ENCODE measurements around the gene CFAP46.
A peak's percentile ranks its signal among the peaks of the same experiment; 100 is the strongest.

The CFAP46 gene

DNA sequence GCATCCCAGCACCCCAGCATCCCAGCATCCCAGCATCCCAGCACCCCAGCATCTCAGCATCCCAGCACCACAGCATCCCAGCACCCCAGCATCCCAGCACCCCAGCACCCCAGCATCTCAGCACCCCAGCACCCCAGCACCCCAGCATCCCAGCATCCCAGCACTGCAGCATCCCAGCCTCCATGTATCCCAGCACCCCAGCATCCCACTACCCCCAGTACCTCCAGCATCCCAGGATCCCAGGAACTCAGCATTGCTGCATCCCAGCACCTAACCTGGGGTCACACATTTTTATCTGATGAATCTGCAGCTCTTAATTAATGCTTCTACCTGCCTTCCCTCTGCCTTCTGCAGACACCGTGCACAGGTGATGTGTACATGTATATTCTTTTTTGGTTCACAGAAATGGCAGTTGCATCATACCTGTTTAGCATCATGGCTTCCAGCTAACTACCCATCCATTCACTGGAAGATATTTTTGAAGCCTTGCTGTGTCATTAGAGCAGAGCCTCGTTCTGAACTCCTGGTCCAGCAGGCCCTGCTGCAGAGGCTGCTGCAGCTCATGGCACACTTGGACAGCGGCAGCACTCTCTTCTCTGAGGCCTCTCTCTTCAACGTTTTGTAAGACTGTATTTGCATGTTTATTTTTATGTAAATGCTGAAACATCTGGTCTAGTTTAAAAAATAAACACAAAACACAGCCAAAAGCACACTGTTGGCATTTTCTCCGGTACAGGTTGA is 4.6 kb upstream of the CFAP46 start:
- no peak for FAIRE-seq
- DNase-seq (ENCODE audit: extremely low spot score, insufficient read length, low read depth): no peak

DNA sequence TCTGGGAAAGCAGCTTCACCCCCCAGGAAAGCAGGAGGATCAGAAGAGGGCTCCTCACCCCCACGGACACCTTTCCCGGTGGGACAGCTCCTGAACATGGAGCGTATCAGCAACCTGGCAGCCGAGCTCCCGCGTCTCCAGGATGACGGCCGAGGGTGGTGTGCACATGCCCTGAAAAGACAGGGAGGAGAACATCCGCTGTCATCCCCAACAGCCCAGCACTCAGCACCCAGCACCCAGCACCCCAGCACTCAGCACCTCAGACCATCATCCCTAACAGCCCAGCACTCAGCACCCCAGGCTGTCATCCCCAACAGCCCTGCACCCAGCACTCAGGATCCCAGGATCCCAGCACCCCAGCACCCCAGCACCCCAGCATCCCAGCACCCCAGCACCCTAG is 3.9 kb upstream of the CFAP46 start:
- no peak for DNase-seq (ENCODE audit: extremely low spot score, insufficient read length, low read depth)
- no peak for FAIRE-seq

DNA sequence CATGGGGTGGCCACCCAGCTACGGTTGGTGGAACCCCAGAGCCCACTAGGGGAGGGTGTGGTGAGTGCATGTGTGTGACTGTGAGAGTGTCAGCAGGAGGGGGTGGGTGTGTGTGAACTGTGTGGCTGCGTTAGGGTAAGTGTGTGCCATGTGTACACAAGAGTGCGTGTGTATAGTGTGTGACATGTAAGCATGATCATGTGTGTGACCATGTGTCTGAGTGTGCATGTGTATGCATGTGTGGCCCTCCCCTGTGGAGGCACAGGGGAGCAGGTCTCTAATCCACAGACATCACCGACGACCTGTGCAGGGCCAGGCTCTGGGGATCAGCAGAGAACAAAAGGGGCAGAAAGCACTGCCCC is 3.5 kb upstream of the CFAP46 start:
- no peak for FAIRE-seq

DNA sequence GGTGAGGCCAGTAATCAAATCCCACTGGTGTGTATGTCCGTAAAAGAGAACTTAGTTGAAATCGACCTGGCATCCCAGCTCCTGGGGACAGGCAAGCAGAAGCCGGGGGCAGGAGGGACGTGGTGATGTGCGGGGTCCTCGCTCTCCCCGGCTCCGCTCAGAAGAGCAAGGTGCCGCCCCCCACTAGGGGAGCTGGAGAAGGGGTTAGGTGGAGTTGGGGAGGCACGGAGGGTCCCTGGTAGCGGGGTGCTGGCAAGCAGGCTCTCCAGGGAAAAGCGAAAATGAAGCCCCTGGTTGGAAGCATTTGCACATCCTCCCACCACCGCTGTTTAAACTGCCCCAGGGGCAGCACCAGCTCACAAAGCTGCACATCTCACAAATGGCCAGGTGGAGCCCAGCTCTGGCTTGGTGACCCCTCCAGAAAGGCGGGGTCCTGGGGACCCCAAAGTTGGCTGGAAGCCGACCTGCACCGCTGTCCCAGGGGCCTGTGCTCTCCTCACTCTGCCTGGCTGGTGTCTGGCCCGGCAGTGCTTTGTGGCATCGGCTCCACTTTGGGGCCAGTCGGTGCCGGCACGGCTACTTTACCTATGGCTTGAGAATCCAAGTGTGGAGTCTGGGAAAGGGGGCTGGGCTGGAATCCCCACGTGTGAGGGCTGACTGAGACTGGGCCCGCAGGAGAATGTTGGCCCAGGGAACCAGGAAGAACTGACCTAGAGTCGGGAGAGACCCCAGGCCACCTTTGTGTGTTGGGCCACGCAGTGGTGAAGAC is 2.9 kb upstream of the CFAP46 start:
- no peak for DNase-seq (ENCODE audit: extremely low spot score, insufficient read length, low read depth)
- no peak for FAIRE-seq

More for the DNA sequence above, 3.5 kb upstream of the CFAP46 start:
- no peak for DNase-seq (ENCODE audit: extremely low spot score, insufficient read length, low read depth)

DNA sequence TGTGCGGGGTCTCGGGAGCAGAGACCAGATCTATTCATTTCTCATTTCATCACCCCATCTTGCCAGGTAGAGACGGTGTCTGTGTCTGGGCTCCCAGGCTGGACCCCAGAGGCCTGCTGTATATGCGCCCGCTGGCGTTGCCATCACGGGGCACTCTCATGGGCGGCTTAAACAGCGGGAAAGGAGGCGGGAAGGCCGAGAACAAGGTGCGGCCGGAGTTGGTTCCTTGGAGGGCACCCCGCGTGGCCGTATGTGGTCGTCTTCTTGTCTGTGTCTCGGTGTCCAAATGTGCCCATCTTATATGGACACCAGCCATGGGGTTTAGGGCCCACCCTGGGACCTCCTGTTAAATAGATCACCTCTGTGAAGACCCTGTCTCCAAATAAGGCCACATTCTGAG is 2.1 kb upstream of the CFAP46 start:
- DNase-seq (ENCODE audit: extremely low spot score, insufficient read length, low read depth) (no peak), FAIRE-seq (no peak)

DNA sequence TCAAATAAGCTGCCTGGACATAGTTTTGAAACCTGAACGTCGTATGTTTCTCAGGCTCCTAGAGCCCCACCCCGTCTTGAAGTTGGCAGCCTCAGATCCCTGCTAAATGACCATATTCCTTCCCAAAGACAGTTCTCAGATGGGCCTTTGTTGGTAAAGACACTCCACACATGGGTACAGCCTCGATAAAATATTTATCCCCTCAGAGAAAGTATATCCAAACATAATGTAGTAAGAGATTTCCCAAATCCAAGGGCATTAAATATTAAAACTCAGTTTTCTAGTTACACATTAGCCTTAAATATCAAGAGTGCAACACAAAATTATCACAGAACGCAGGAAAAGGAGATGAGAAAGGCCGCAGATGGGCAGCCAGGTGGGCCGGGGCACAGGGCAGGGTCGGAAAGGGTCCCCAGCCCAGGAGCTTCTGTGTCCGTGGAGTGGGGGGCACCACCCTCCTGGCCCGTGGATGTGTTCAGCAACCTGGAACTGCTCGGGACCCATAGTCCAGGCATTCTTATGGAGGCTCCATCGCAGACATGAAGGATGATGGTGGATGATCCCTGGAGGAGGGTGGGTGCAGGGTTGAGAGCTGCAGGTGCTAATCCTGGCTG is 1.5 kb upstream of the CFAP46 start:
- DNase-seq (ENCODE audit: extremely low spot score, insufficient read length, low read depth) (no peak), FAIRE-seq (no peak)

DNA sequence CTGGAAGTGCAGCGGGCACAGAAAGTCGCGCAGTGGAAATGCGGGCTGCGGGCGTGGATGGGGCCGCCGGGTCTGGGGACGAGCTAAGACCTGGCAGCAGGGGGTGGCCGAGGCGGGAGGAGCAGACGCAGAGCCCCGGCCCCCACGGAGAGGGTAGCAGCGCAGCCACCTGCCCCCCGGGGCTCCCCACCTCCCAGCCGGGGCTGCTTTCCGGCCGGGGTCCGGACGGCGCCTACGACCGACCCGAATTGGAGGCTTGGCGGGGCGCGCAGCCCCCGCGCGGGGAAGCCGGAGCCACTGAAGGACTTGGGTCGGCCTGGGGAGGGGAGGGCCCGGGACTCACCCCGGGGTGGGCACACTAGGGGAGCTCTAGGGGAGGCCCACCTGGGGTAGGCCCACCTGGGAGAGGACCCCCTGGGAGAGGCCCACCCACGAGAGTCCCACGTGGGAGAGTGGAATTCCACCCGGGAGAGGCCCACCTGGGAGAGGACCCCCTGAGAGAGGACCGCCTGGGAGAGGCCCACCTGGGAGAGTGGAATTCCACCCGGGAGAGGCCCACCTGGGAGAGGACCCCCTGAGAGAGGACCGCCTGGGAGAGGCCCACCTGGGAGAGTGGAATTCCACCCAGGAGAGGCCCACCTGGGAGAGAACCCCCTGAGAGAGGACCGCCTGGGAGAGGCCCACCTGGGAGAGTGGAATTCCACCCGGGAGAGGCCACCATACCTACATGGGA is 854 bp upstream of the CFAP46 start:
- DNase-seq (ENCODE audit: extremely low spot score, insufficient read length, low read depth) (no peak), FAIRE-seq (no peak)

DNA sequence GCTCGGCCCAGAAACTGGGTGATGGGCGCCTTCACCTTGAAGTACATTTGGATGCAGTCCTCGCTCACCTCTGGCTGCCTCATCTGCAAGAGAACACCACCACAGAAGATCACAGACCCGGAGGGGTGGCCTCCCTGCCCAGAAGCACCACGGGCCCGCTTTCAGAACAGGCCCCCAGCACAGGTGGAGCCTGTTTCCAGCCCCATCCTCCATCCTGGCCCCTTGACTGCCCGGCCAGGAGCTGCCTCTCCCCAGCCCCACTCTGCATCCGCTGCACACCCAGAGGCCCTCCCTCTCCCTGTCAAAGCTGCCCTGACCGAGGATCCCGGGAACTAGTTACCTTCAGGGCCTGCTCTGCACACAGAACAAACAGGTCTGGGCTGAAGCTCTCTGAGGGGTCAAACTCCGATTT is 724 bp downstream of the CFAP46 start:
- DNase-seq (ENCODE audit: extremely low spot score, insufficient read length, low read depth) (no peak), FAIRE-seq (no peak)

DNA sequence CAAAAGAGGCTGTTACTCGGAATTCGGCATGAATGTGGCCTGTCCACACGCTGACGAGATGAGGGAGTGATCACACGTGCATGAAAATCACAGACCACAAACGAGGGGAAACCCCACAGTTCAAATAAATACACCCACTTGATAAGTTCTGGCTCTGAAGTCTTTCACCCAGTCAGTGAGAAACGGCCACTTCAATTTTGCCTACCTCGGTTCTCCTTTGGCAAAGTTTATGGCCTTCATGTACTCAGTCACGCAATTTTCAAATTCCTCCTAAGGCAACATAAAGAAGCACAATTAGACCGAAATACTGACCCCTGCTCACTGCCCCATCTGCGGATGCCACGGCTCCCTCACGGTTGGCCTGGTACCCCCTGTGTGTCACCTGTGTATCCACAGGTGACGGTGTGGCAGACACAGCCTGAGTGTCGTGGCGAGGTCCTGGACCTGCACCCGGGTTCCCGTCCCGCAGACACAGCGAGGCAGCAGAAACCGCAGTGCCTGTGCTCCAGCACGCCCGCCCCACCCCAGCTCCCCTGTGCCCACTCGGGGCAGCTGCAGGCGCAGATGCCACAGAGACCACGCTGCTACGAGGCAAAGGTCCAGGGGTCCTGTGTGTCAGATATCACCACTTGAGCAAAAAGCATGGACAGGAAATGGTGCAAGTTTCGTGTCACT is 1.4 kb downstream of the CFAP46 start:
- FAIRE-seq: no peak
- DNase-seq (ENCODE audit: extremely low spot score, insufficient read length, low read depth): no peak

DNA sequence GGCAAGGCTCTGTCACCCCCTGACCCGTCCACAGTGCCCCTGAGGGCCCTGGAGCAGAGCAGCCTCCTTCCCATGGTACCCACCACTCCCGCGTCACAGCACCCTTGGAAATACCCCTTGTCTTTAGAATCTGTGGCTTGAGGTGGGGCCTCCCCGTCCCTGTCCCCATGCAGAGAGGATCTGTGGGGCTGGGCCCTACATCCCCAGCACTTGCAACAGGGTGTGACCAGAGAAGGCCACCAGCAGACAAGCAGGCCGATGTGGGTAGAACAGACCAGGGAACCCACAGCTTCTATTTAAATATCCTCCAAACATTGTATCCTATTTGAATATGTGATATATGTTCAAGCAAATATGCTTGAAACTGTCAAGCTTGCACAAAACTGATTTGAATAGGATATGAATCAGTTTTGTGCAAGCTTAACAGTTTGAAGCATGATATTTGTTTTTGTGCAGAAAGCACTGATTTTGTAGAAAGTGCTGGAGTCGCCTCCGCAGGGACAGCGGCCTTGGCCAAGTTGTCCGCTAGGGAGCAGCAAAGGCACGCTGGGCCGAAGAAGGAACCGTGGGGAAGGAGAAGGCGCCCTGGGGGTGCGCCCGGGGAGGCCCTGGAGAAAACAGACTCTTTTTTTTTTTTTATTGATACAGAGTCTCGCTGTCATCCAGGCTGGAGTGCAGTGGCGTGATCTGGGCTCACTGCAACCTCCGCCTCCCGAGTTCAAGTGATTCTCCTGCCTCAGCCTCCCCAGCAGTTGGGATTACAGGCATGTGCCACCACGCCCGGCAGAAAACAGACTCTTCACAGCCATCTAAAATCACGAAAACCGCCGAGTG is 2.2 kb downstream of the CFAP46 start:
- DNase-seq (ENCODE audit: extremely low spot score, insufficient read length, low read depth): peak; percentile 40

DNA sequence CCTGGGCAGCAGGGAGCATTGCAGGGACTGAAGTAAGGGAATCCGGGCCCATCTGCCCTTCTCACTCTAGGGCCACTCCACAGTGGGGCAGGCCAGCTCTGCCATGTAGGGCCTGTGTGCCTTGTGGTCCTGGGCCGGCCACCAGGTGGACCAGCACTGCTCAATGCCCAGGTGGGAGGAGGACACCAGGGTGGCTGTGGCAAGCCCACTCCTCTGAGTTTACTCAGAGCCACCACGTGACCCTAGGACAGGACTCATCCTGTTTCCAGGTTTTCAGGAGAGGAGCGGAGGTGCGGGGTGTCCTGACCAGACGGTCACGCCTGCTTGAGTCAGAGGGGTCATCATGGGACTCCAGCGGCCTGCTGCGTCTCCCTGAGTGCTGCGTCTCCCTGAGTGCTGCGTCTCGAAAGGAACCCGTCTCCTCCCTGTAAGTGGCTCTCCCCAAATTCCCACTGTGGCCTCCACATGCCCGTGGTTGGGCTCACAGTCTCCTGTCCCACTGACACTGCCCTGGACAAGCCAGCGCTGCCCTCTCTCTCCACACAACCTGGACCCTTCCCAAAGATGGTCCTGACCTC is 2.9 kb downstream of the CFAP46 start:
- DNase-seq (ENCODE audit: extremely low spot score, insufficient read length, low read depth) (no peak), FAIRE-seq (no peak)

More for the DNA sequence above, 2.2 kb downstream of the CFAP46 start:
- peak; percentile 54 for FAIRE-seq

DNA sequence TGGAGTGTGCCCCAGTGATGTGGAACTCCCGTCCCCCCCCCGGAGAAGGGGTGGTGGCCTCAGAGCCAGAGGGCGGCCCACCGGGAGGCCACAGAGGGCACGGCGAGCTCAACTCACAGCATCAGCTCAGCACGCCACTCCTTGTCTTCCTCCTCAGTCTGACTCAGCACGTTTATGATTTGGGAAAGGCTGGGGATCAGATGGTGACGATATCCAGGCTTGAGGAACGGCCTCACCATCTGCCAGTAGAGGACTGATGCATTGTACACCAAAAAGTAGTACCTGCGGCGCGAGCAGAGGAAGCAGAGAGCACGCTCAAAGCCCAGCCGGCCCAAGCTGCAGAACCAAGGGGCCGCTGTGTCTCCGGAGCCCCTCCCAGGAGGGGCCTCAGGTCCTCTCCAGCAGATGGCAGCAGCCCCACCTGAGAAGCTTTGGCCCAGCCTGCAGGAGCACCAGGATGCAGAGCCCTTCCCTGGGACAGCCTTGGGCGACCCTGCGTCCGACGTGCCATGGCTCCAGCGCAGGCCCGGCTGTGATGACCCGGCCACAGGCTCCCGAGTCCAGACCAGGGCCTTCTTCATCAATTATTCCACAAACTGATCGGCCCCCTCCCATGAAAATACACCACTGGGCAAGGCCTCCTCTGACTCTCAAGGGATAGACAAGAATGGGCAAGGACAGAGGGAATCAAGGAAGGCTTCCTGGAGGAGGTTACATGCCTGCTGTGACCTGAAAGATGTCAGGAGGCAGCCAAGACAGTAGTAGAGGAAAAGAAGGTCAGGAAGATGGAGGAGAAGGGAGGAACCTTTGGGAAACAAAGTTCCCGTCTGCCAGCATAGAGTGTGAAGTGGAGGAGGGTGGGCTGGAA is 3.7 kb downstream of the CFAP46 start:
- FAIRE-seq (no peak), DNase-seq (ENCODE audit: extremely low spot score, insufficient read length, low read depth) (no peak)

DNA sequence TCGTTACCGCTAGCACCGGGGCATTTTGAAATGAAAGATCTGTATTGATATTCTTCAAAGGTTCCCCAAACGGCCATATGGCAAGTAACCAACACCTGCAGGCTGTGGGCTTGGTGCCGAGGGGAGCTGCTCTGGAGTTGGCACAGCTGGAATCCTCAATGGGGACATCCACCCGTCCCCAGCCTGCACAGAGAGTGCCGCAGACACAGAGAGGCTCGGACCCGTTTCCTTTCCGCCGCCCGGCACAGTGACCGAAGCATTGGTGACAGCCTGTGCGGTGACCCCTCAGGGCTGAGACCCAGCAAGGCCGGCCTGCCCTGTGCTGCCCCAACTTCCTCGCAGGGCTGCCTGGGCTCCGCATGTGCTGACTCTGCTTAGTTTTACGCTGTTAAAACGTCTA is 4.5 kb downstream of the CFAP46 start:
- FAIRE-seq: no peak
- no peak for DNase-seq (ENCODE audit: extremely low spot score, insufficient read length, low read depth)

DNA sequence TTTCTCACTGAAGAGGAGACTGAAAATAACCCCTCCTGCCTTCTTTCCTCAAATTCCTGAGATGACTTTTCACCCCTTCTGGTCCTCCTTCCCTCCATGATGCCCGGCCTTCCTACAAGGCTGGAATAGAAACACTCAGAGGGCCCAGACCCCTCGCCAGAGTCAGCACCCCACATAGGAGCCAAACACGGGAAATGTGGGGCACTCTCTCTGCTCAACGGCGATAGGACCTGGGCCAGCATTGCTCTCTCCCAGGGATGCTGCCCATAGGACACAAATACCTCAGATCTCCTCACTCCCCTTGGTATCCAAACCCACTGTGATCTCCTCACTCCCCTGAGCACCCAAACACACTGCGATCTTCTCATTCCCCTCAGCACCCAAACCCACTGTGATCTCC is 7.4 kb downstream of the CFAP46 start:
- DNase-seq (ENCODE audit: extremely low spot score, insufficient read length, low read depth) (no peak), FAIRE-seq (no peak)

DNA sequence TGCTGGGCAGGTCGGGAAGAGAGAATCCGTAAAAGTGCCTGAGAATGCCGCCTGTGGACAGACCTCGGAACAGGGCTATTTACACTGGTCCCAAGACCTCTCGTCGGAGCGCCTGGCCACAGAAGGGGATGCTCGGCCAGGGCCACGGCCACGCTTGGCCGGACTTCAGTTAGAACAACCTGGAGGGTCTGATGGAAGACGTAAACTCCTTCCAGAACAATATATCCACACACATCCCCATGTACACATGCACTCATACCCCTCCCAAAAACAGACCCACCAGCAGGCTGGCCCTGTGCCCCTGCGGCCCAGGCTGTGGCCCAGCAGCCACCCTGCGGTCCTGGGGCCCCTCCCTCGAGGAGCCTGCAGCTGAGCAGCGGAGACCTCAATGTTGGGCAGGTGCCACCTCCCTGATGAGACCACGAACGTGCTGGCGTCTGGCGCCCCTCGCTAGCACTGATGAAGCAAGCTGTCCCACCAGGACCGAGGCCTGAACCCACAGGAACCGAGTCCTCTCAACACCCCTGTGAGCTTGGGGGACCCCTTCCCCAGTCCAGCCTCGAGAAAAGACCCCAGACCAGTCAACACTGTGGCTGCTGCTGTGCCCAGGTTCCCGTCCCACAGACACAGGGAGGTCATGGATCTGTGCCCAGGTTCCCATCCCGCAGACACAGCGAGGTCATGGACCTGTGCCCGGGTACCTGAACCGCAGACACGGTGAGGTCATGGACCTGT is 8.9 kb downstream of the CFAP46 start:
- FAIRE-seq: no peak
- DNase-seq (ENCODE audit: extremely low spot score, insufficient read length, low read depth): no peak

DNA sequence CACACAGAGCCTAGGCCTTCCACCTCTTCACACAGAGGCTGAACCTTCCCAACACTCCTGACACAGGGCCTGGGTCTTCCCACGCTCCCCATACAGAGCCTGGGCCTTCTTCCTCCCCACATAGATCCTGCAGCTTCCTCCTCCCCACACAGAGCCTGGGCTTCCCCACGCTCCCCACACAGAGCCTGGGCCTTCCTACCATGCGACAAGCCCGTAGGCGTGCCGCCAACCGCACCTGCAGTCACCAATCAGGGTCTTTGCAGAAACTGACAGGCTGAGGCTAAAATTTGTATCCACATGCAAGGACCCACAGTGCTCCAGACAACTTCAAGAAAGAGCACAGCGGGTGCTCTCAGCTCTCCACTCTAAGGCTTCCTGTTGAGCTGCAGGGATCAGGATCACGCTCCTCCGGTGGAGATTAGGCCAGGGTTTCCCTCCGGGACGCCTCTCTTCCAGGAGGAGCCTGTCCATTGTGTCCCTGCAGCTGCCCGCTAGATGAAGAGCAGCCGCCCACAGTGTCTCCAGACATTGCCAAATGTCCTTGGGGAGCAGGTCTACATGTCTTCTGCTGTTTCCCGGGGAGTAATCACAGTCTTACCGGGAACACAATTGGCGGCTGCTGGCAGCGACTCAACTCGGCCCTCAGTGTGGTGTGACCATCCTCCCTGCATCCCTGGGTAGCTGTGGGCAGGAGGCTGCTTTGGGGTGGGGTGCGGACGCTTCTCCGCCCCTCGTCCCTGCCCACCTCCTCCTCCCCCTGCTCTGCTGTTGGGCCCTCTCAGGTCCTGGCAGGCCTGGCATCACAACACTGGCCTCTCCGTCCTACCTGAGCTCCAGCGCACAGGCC is 9.7 kb downstream of the CFAP46 start:
- FAIRE-seq: no peak

More for the DNA sequence above, 9.7 kb downstream of the CFAP46 start:
- no peak for DNase-seq (ENCODE audit: extremely low spot score, insufficient read length, low read depth)

Data from GM18507 (cell line).